Suprapubic skin (tissue), 4 donors: ENCODE data around the gene PTPRM. TPM values are rescaled to one million over a fixed set of nuclear protein-coding genes. Genes with fewer than 3 reads are reported as not detected.

ENCODE experiments used
- DNase-seq, 2 donors: peaks; one replicate each; pipeline ENCODE4 v3.0.0-alpha.2; 2019; ENCODE audit warnings: low spot score in 2 of 2
- H3K27ac ChIP-seq: fragments of 200-600 bp; sonication (generic); one replicate; pipeline ENCODE4 v1.5.1; 2019
- H3K27me3 ChIP-seq: fragments of 200-600 bp; sonication (generic); one replicate; pipeline ENCODE4 v1.5.1; 2019
- H3K36me3 ChIP-seq: fragments of 200-600 bp; sonication (generic); one replicate; pipeline ENCODE4 v1.5.1; 2019
- H3K4me1 ChIP-seq: fragments of 200-600 bp; sonication (generic); one replicate; pipeline ENCODE4 v1.5.1; 2019
- H3K4me3 ChIP-seq: fragments of 200-600 bp; sonication (generic); one replicate; pipeline ENCODE4 v1.5.1; 2019; ENCODE audit warnings: mild to moderate bottlenecking
- H3K9me3 ChIP-seq: fragments of 200-600 bp; sonication (generic); one replicate; pipeline ENCODE4 v1.5.1; 2019
- CTCF ChIP-seq, 2 donors: fragments of 200-600 bp in 1 of 2; fragments of 450-650 bp in 1 of 2; sonication (generic) in 1 of 2; IDR thresholded peaks; one replicate each; pipeline ENCODE4 v1.5.1; 2016 to 2019; ENCODE audit warnings: antibody characterized with exemption in 2 of 2, mild to moderate bottlenecking in 1 of 2, moderate library complexity in 1 of 2
- EP300 ChIP-seq: sonication (generic); formaldehyde crosslinking; IDR thresholded peaks from one replicate; pipeline ENCODE4 v1.6.1; 2017; ENCODE audit warnings: antibody characterized with exemption
- POLR2A ChIP-seq, 2 donors: fragments of 450-650 bp; IDR thresholded peaks; one replicate each; pipeline ENCODE4 v1.6.1; 2017; ENCODE audit warnings: antibody characterized with exemption in 2 of 2, mild to moderate bottlenecking in 2 of 2, moderate library complexity in 2 of 2
- POLR2AphosphoS5 ChIP-seq, 3 donors: sonication (generic); formaldehyde crosslinking; IDR thresholded peaks; one replicate each; pipeline ENCODE4 v1.6.1; 2017; ENCODE audit warnings: antibody characterized with exemption in 3 of 3
- WGBS: methylation state at CpG from one replicate; pipeline ENCODE4 v1.1.5; 2018; 5-methylcytosine and 5-hydroxymethylcytosine counted together
- total RNA-seq, 4 donors: library from RNA; depleted of rRNA; stranded (reverse); fragments of >200 nt; gene quantifications; one replicate each; pipeline ENCODE4 v1.1.0, GENCODE V29; 2016

The PTPRM gene
- total RNA-seq, 4 donors from 2014 or later = 19.8 to 73.7 (median 40.0) TPM

DNA sequence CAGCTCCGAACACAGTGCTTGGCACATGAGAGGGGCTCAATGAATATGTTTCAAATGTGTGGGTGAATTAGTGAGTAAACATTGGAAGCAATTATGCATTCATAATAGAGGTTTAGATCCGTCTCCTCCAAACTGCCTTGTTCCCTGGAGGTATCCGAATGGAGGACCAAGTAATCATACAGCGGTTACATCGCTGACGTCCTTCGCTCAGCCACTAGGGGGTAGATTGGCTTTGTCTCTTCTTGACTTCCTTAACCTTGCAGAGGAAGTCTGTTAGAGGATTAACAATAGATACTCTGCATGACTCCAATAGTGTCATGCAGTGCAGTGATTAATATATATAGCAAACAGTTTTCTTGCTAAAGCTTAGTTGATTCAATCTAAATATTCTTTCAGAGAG lies 517.0 kb downstream of the PTPRM start:
- Histone ChIP-seq H3K4me1 (no peaks in the 10 kb centered on the region), H3K9me3 (no peaks in the 10 kb centered on the region), H3K36me3 (no peaks in the 10 kb centered on the region), H3K27ac (no peak overlapping the region), H3K27me3 (no peaks in the 10 kb centered on the region), H3K4me3 (no peak overlapping the region)
- WGBS = 65% methylated on average over 7 of the region's 7 CpGs
- no peak for DNase-seq
- TF ChIP-seq CTCF (IDR thresholded peaks at IDR 0.05) (peak in 1 of 2 donors; percentile 28), EP300 (no peak)

DNA sequence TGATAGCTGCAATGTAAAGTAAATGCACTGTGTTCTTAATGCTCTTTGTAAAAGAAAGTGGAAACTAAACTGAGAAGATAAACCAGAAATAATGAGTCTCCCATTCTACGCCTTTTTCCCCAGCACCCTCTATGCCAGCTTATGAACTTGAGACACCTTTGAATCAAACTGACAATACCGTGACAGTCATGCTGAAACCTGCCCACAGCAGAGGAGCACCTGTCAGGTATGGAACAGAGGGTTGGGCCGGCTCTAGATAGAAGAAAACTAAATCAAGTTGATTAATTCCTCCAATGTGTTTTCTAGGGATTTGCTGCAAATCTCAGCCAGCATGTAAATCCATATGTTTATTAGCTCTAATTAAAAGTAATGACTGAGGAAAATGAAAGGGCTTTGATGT lies 521.5 kb downstream of the PTPRM start:
- no peak for DNase-seq
- Histone ChIP-seq H3K27me3 (no peaks in the 10 kb centered on the region), H3K27ac (no peak overlapping the region), H3K4me1 (no peaks in the 10 kb centered on the region), H3K4me3 (no peak overlapping the region), H3K9me3 (no peaks in the 10 kb centered on the region), H3K36me3 (no peaks in the 10 kb centered on the region)
- TF ChIP-seq CTCF (IDR thresholded peaks at IDR 0.05) (no peak), EP300 (no peak), POLR2AphosphoS5 (IDR thresholded peaks at IDR 0.05) (no peak), POLR2A (IDR thresholded peaks at IDR 0.05) (no peak)
- 60% methylated on average over 3 of the region's 3 CpGs for WGBS

GRCh38 chr18:8091035-8091434 lies 523.9 kb downstream of the PTPRM start:
- no peaks in the 10 kb centered on the region for H3K36me3 ChIP-seq
- H3K4me3 ChIP-seq = no peak overlapping the region
- TF ChIP-seq POLR2A (IDR thresholded peaks at IDR 0.05) = no peak
- no peak for TF ChIP-seq CTCF (IDR thresholded peaks at IDR 0.05)
- TF ChIP-seq POLR2AphosphoS5 (IDR thresholded peaks at IDR 0.05) = no peak
- no peak for TF ChIP-seq EP300
- WGBS = 87% methylated on average over 2 of the region's 2 CpGs
- H3K4me1 ChIP-seq = no peaks in the 10 kb centered on the region
- H3K9me3 ChIP-seq = no peaks in the 10 kb centered on the region
- no peak for DNase-seq
- H3K27ac ChIP-seq = no peak overlapping the region
- no peaks in the 10 kb centered on the region for H3K27me3 ChIP-seq

GRCh38 chr18:8095947-8096570 lies 528.9 kb downstream of the PTPRM start:
- H3K4me3 ChIP-seq = no peak overlapping the region
- H3K36me3 ChIP-seq = peaks cover 5% of the 10 kb centered on the region
- H3K4me1 ChIP-seq = no peaks in the 10 kb centered on the region
- H3K9me3 ChIP-seq = no peaks in the 10 kb centered on the region
- no peaks in the 10 kb centered on the region for H3K27me3 ChIP-seq
- WGBS = 92% methylated on average over 10 of the region's 10 CpGs
- no peak for DNase-seq
- no peak overlapping the region for H3K27ac ChIP-seq
- TF ChIP-seq POLR2AphosphoS5 (IDR thresholded peaks at IDR 0.05) = no peak
- no peak for TF ChIP-seq CTCF (IDR thresholded peaks at IDR 0.05)
- TF ChIP-seq POLR2A (IDR thresholded peaks at IDR 0.05) = no peak
- no peak for TF ChIP-seq EP300

DNA sequence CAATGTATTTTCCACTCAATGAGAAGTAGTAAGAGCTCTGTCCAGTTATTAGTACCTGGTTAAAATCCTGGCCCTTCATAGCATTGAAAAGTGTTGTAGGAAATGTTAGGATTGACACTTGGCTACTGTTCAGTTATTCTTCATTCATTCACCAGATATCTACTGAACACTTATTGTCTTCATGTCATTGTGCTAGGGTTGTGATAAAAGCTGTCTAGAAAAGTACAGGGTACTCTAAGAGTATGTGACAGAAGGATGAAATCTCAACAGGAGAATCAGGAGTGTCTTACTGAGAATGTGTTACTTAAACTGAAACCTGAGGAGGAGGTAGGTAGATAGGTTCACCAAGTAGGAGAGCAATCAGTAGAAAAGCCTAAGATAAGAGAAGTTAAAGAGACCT lies 530.3 kb downstream of the PTPRM start:
- Histone ChIP-seq H3K4me1 (no peaks in the 10 kb centered on the region), H3K9me3 (peaks cover under 1% of the 10 kb centered on the region), H3K27me3 (no peaks in the 10 kb centered on the region), H3K4me3 (no peak overlapping the region), H3K27ac (no peak overlapping the region), H3K36me3 (peaks cover 6% of the 10 kb centered on the region)
- no peak for TF ChIP-seq POLR2AphosphoS5 (IDR thresholded peaks at IDR 0.05)
- no peak for TF ChIP-seq POLR2A (IDR thresholded peaks at IDR 0.05)
- TF ChIP-seq CTCF (IDR thresholded peaks at IDR 0.05) = no peak
- TF ChIP-seq EP300 = no peak
- no peak for DNase-seq
